22Rv1 (cell line): Measurements from ENCODE around the gene KDM4B.

Experiments
- ZFX ChIP-seq: fragments of 450-650 bp; IDR thresholded peaks from 2 replicates; pipeline ENCODE4 v1.6.1; 2017; ENCODE audit warnings: antibody characterized with exemption, borderline replicate concordance
- TF ChIP-seq, protein P1 (sequence below): fragments of 450-650 bp; IDR thresholded peaks from 2 replicates; pipeline ENCODE4 v1.5.1; 2017; ENCODE audit warnings: mild to moderate bottlenecking

DNA sequence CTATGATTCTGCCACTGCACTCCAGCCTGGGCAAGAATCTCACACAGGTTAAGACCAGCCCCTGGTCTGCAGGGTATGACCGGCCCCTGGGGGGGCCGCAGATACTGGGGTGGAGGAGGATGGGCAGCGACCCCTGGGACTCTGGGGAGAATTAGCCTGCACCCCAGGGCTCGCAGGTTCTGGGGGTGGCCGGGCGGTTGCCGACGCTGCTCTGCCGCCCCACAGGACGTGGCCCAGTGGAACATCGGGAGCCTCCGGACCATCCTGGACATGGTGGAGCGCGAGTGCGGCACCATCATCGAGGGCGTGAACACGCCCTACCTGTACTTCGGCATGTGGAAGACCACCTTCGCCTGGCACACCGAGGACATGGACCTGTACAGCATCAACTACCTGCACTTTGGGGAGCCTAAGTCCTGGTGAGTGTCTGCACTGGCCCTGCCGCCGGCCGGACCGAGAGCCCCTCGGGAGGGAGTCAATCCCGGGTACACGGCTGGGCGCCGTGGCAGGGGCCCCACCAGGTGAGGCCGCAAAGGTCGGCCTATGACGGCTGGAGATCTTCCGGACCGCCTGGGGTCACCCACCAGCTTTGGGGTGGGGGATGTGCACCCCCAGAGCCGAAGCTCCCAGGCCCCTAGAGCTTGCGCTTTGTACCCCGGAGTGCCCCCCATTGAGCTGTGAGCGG is 78.5 kb downstream of the KDM4B start:
- TF ChIP-seq, protein P1, sequence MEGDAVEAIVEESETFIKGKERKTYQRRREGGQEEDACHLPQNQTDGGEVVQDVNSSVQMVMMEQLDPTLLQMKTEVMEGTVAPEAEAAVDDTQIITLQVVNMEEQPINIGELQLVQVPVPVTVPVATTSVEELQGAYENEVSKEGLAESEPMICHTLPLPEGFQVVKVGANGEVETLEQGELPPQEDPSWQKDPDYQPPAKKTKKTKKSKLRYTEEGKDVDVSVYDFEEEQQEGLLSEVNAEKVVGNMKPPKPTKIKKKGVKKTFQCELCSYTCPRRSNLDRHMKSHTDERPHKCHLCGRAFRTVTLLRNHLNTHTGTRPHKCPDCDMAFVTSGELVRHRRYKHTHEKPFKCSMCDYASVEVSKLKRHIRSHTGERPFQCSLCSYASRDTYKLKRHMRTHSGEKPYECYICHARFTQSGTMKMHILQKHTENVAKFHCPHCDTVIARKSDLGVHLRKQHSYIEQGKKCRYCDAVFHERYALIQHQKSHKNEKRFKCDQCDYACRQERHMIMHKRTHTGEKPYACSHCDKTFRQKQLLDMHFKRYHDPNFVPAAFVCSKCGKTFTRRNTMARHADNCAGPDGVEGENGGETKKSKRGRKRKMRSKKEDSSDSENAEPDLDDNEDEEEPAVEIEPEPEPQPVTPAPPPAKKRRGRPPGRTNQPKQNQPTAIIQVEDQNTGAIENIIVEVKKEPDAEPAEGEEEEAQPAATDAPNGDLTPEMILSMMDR, result no peak
- TF ChIP-seq ZFX, result no peak
